Karpas-422 (cell line): ENCODE measurements around the gene PFN4. TPM values are rescaled to one million over a fixed set of nuclear protein-coding genes. Genes with fewer than 3 reads are reported as not detected.

Experiments used
- DNase-seq: peaks from one replicate; pipeline ENCODE4 v3.0.0-alpha.2; 2015
- H2AFZ ChIP-seq: fragments of 200-600 bp; sonication (generic); 2 replicates; pipeline ENCODE4 v1.6.1; 2014; ENCODE audit warnings: antibody characterized with exemption, low read length, mixed read lengths
- H3K27ac ChIP-seq: fragments of 200-600 bp; sonication (generic); 2 replicates; pipeline ENCODE4 v1.5.1; 2014; ENCODE audit warnings: mild to moderate bottlenecking, low read length, moderate library complexity
- H3K27me3 ChIP-seq: fragments of 200-600 bp; sonication (generic); 2 replicates; pipeline ENCODE4 v1.6.1; 2014; ENCODE audit warnings: low read length, mixed read lengths
- H3K36me3 ChIP-seq: fragments of 200-600 bp; sonication (generic); 2 replicates; pipeline ENCODE4 v1.6.1; 2014; ENCODE audit warnings: low read length, mixed read lengths; ENCODE audit not compliant: insufficient read depth
- H3K4me1 ChIP-seq: fragments of 200-600 bp; sonication (generic); 2 replicates; pipeline ENCODE4 v1.6.1; 2014; ENCODE audit warnings: mild to moderate bottlenecking, low read length, mixed read lengths
- H3K4me2 ChIP-seq: fragments of 200-600 bp; sonication (generic); 2 replicates; pipeline ENCODE4 v1.6.1; 2014; ENCODE audit warnings: low read length, low read depth, mild to moderate bottlenecking; ENCODE audit not compliant: poor library complexity, severe bottlenecking
- H3K4me3 ChIP-seq: fragments of 200-600 bp; sonication (generic); 2 replicates; pipeline ENCODE4 v1.5.1; 2014; ENCODE audit warnings: mild to moderate bottlenecking, antibody characterized with exemption, low read length, mixed read lengths
- H3K79me2 ChIP-seq: fragments of 200-600 bp; sonication (generic); 2 replicates; pipeline ENCODE4 v1.6.1; 2014; ENCODE audit warnings: mild to moderate bottlenecking, low read length, mixed read lengths
- H3K9ac ChIP-seq: fragments of 200-600 bp; sonication (generic); 2 replicates; pipeline ENCODE4 v1.6.0; 2014; ENCODE audit warnings: low read length
- H3K9me2 ChIP-seq: fragments of 200-600 bp; sonication (generic), shearing (Covaris generic); replicated peaks from 2 replicates; pipeline ENCODE4 v1.6.0; 2014; ENCODE audit warnings: mild to moderate bottlenecking, low read length, moderate library complexity; ENCODE audit not compliant: insufficient read depth
- H3K9me3 ChIP-seq: fragments of 300-700, 200-600 bp; sonication (generic); 2 replicates; pipeline ENCODE4 v1.6.1; 2014; ENCODE audit warnings: low read length, mixed read lengths
- H4K20me1 ChIP-seq: fragments of 200-600 bp; sonication (generic); 2 replicates; pipeline ENCODE4 v1.6.1; 2014; ENCODE audit warnings: mild to moderate bottlenecking, antibody characterized with exemption, low read length, low read depth; ENCODE audit not compliant: insufficient read depth
- total RNA-seq: library from RNA; depleted of rRNA; stranded (reverse); fragments of >200 nt; shearing (Covaris generic); gene quantifications from 2 replicates; pipeline ENCODE4 v1.2.3, GENCODE V29; 2014; ENCODE audit warnings: low replicate concordance; rRNA removed

PFN4 gene, protein sequence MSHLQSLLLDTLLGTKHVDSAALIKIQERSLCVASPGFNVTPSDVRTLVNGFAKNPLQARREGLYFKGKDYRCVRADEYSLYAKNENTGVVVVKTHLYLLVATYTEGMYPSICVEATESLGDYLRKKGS
- 2.1 TPM in 1 of 2 replicates, not detected in the other for total RNA-seq

- H3K27me3 ChIP-seq = no peaks in the 10 kb centered on the region
- DNase-seq = peak; percentile 94
- no peaks in the 10 kb centered on the region for H4K20me1 ChIP-seq
- no peaks in the 10 kb centered on the region for H3K36me3 ChIP-seq
- peak within 1 kb of the TSS; percentile 95 for H2AFZ ChIP-seq
- no peaks in the 10 kb centered on the region for H3K9me2 ChIP-seq
- no peaks in the 10 kb centered on the region for H3K9me3 ChIP-seq
- no peaks in the 10 kb centered on the region for H3K79me2 ChIP-seq
- H3K4me2 ChIP-seq = peak within 1 kb of the TSS; percentile 97
- H3K4me3 ChIP-seq = peak within 1 kb of the TSS; percentile 81
- H3K4me1 ChIP-seq = peaks cover 22% of the 10 kb centered on the region
- peak within 1 kb of the TSS; percentile 33; the same call in 1 of the 2 replicates for H3K27ac ChIP-seq
- H3K9ac ChIP-seq = peak within 1 kb of the TSS; percentile 95
Observed at GRCh38 chr2:24123195-24123921, at the start of gene PFN4, which contains the start of gene FAM228B. Gene PFN4 (minus strand): TSS chr2:24123334. CDS start chr2:24122535, 799 bp downstream. Gene FAM228B (plus strand): TSS chr2:24123469. CDS start chr2:24124362, 893 bp downstream.

- no peaks in the 10 kb centered on the region for H4K20me1 ChIP-seq
- H3K36me3 ChIP-seq = no peaks in the 10 kb centered on the region
- H3K9me2 ChIP-seq = no peaks in the 10 kb centered on the region
- peaks cover 10% of the 10 kb centered on the region for H3K4me1 ChIP-seq
- H3K27me3 ChIP-seq = no peaks in the 10 kb centered on the region
- H3K9ac ChIP-seq = no peak overlapping the region
- no peak overlapping the region for H3K4me3 ChIP-seq
- H3K9me3 ChIP-seq = no peaks in the 10 kb centered on the region
- no peak overlapping the region for H2AFZ ChIP-seq
- no peak overlapping the region for H3K4me2 ChIP-seq
- no peak overlapping the region for H3K27ac ChIP-seq
- no peaks in the 10 kb centered on the region for H3K79me2 ChIP-seq
- DNase-seq = no peak
Observed at GRCh38 chr2:24169023-24169422, 45.9 kb upstream of the PFN4 start.

- H4K20me1 ChIP-seq = no peaks in the 10 kb centered on the region
- peak overlapping the region; percentile 26; the same call in 1 of the 2 replicates for H3K4me3 ChIP-seq
- peaks cover 4% of the 10 kb centered on the region; the same call in 1 of the 2 replicates for H3K9me3 ChIP-seq
- peaks cover 19% of the 10 kb centered on the region for H3K4me1 ChIP-seq
- H3K4me2 ChIP-seq = peak overlapping the region; percentile 61
- H3K27ac ChIP-seq = no peak overlapping the region
- peak overlapping the region; percentile 83 for H2AFZ ChIP-seq
- peak overlapping the region; percentile 51 for H3K9ac ChIP-seq
- H3K27me3 ChIP-seq = peaks cover 3% of the 10 kb centered on the region; the same call in 1 of the 2 replicates
- no peaks in the 10 kb centered on the region for H3K79me2 ChIP-seq
- H3K36me3 ChIP-seq = no peaks in the 10 kb centered on the region
- peak; percentile 84 for DNase-seq
- H3K9me2 ChIP-seq = no peaks in the 10 kb centered on the region
Observed at GRCh38 chr2:24164416-24164973, 41.4 kb upstream of the PFN4 start.

DNA sequence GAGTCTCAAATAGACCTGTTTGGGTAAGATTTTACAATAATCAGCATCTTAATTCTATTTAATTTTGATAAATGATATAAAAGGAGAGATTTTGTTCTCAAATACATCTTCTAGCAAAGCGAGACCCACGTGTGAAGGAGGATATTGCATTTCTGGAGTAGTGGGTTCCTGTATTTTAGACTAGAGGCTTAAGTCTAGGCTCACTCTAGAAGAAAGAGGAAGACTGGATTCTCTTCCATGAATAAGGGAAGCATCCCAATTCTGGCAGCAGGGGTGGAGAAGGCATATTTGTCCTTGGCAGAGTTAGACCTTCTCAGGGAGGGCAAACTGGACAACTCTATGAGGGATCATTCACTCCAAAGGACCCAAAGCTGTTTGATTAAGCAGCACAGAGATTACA, 40.5 kb upstream of the PFN4 start:
- no peak overlapping the region for H3K9ac ChIP-seq
- no peak overlapping the region for H3K4me3 ChIP-seq
- peaks cover 19% of the 10 kb centered on the region for H3K4me1 ChIP-seq
- H3K4me2 ChIP-seq = no peak overlapping the region
- no peaks in the 10 kb centered on the region for H3K36me3 ChIP-seq
- DNase-seq = no peak
- peaks cover 3% of the 10 kb centered on the region; the same call in 1 of the 2 replicates for H3K27me3 ChIP-seq
- no peak overlapping the region for H2AFZ ChIP-seq
- no peaks in the 10 kb centered on the region for H4K20me1 ChIP-seq
- H3K9me3 ChIP-seq = peaks cover 4% of the 10 kb centered on the region; the same call in 1 of the 2 replicates
- H3K9me2 ChIP-seq = no peaks in the 10 kb centered on the region
- H3K27ac ChIP-seq = no peak overlapping the region
- H3K79me2 ChIP-seq = no peaks in the 10 kb centered on the region

GRCh38 chr2:24163186-24163585, 40.1 kb upstream of the PFN4 start:
- Histone ChIP-seq H3K9me3 (peaks cover 4% of the 10 kb centered on the region; the same call in 1 of the 2 replicates), H3K4me2 (no peak overlapping the region), H3K9ac (no peak overlapping the region), H3K4me1 (peaks cover 19% of the 10 kb centered on the region), H3K27me3 (peaks cover 3% of the 10 kb centered on the region; the same call in 1 of the 2 replicates), H4K20me1 (no peaks in the 10 kb centered on the region), H3K27ac (no peak overlapping the region), H3K79me2 (no peaks in the 10 kb centered on the region), H2AFZ (no peak overlapping the region), H3K36me3 (no peaks in the 10 kb centered on the region), H3K9me2 (no peaks in the 10 kb centered on the region), H3K4me3 (no peak overlapping the region)
- peak; percentile 51 for DNase-seq

GRCh38 chr2:24162494-24162893, 39.4 kb upstream of the PFN4 start:
- peaks cover 19% of the 10 kb centered on the region for H3K4me1 ChIP-seq
- H3K9me2 ChIP-seq = no peaks in the 10 kb centered on the region
- no peak overlapping the region for H3K9ac ChIP-seq
- no peak overlapping the region for H2AFZ ChIP-seq
- no peak overlapping the region for H3K4me2 ChIP-seq
- H3K36me3 ChIP-seq = no peaks in the 10 kb centered on the region
- H3K27ac ChIP-seq = no peak overlapping the region
- peaks cover 4% of the 10 kb centered on the region; the same call in 1 of the 2 replicates for H3K9me3 ChIP-seq
- no peaks in the 10 kb centered on the region for H3K79me2 ChIP-seq
- no peak overlapping the region for H3K4me3 ChIP-seq
- no peak for DNase-seq
- no peaks in the 10 kb centered on the region for H4K20me1 ChIP-seq
- peaks cover 3% of the 10 kb centered on the region; the same call in 1 of the 2 replicates for H3K27me3 ChIP-seq

DNA sequence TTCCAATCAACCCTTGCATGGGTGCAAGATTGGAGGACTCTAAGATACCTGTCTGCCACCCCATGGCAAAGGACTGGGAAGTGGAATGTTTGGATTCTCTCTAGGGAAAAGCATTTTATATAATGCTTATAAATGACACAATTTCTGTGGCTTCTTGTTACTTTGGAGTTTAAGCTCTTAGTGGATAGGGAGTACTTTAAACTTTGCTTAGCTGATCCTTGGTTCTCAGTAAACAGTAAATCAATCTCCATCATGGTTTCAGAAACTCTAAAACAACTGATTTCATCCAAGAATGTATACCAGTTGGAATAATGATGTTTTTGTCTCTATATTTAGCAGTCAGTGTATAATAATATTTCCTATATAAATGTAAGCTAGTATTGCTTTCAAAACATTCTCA, 37.6 kb upstream of the PFN4 start:
- no peak overlapping the region for H3K9ac ChIP-seq
- H3K9me3 ChIP-seq = peaks cover 4% of the 10 kb centered on the region; the same call in 1 of the 2 replicates
- peaks cover 3% of the 10 kb centered on the region; the same call in 1 of the 2 replicates for H3K27me3 ChIP-seq
- no peak overlapping the region for H3K4me2 ChIP-seq
- H4K20me1 ChIP-seq = no peaks in the 10 kb centered on the region
- no peak overlapping the region for H3K4me3 ChIP-seq
- H3K4me1 ChIP-seq = peaks cover 19% of the 10 kb centered on the region
- H3K79me2 ChIP-seq = no peaks in the 10 kb centered on the region
- no peak overlapping the region for H2AFZ ChIP-seq
- DNase-seq = no peak
- H3K9me2 ChIP-seq = no peaks in the 10 kb centered on the region
- no peak overlapping the region for H3K27ac ChIP-seq
- no peaks in the 10 kb centered on the region for H3K36me3 ChIP-seq

- Histone ChIP-seq H2AFZ (no peak overlapping the region), H3K9ac (no peak overlapping the region), H3K27ac (no peak overlapping the region), H3K4me1 (peaks cover 15% of the 10 kb centered on the region), H3K4me2 (no peak overlapping the region), H3K79me2 (no peaks in the 10 kb centered on the region), H3K36me3 (no peaks in the 10 kb centered on the region), H3K9me2 (no peaks in the 10 kb centered on the region), H3K4me3 (no peak overlapping the region), H3K27me3 (peaks cover 3% of the 10 kb centered on the region; the same call in 1 of the 2 replicates), H3K9me3 (peaks cover 4% of the 10 kb centered on the region; the same call in 1 of the 2 replicates), H4K20me1 (no peaks in the 10 kb centered on the region)
- DNase-seq = no peak
Observed at GRCh38 chr2:24159708-24160107, 36.6 kb upstream of the PFN4 start.
